Stimulated activated CD4-positive, alpha-beta T cell treated with anti-CD3 and anti-CD28 coated beads, Interleukin-1b, Interleukin-23, amount 100 ng/mL, for 24 hours (primary cell): ENCODE results near the gene PGAP3.
"Not testable (repeated sequence)": the region's sequence is repeated elsewhere in the genome, so short reads cannot be mapped to it uniquely, and the experiment has no call there.

ENCODE experiments used
- DNase-seq, 4 experiments: peaks; one replicate each; pipeline ENCODE4 v3.0.0-alpha.2; 2020; ENCODE audit warnings: low read depth in 4 of 4, low spot score in 1 of 4

Gene PGAP3

GRCh38 chr17:39715375-39716072 is 27.7 kb upstream of the PGAP3 start:
- no peak for DNase-seq

- no peak for DNase-seq
Observed at GRCh38 chr17:39714234-39714633, 26.4 kb upstream of the PGAP3 start.

GRCh38 chr17:39711851-39712250 is 24.0 kb upstream of the PGAP3 start:
- no peak for DNase-seq

GRCh38 chr17:39711071-39711470 is 23.2 kb upstream of the PGAP3 start:
- DNase-seq, result not testable (repeated sequence)

GRCh38 chr17:39709998-39710964 is 22.4 kb upstream of the PGAP3 start:
- no peak for DNase-seq

- DNase-seq, result no peak
Observed at GRCh38 chr17:39709319-39709997, 21.6 kb upstream of the PGAP3 start.

- no peak for DNase-seq
Observed at GRCh38 chr17:39706921-39707337, 19.1 kb upstream of the PGAP3 start.

DNA sequence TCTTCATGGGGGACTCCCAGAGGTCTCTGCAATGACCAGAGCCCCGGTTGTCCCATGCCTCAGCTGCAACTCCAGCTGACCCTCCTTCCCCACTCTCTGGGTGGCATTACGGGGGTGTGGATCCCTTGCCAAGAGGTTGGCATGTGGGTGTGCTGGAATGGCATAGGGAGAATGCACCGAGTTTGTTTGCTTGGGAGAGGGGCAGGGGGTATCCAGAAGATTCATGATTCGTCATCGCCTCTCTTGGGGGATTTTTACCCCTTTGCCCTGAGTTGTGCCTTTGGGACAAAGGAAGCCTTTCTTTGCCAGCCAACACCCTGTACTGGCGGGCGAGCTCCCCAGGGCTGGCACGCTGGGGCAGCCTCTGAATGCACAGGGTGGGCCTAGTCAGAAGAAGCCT is 18.5 kb upstream of the PGAP3 start:
- DNase-seq, result no peak

DNA sequence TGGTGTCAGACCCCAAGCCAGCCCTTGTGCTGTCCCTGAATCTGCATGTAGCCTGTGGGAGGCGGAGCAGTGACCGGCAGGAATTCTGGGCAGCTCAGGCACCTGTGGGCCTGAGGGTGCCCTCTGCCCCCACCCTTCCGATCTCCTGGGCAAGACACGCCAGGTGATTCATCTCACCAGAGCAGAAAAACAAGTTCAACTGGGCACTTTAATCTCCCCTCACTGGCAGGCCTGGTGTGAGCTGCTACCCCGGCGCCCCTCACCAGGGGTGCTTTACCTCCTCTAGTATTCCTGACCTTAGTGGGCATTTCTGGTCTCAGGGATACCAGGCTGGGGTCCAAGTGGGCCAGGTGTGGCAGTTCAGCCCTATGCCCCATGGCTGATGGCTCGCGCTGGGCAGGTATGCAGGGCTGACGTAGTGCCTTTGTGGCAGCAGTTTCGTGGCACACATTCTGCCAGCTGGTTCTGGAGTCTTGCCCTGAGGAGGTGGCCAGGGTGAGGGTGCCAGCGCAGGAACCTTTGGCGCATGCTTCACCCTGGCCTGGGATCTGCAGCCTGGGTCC is 18.0 kb upstream of the PGAP3 start:
- DNase-seq, result no peak

DNA sequence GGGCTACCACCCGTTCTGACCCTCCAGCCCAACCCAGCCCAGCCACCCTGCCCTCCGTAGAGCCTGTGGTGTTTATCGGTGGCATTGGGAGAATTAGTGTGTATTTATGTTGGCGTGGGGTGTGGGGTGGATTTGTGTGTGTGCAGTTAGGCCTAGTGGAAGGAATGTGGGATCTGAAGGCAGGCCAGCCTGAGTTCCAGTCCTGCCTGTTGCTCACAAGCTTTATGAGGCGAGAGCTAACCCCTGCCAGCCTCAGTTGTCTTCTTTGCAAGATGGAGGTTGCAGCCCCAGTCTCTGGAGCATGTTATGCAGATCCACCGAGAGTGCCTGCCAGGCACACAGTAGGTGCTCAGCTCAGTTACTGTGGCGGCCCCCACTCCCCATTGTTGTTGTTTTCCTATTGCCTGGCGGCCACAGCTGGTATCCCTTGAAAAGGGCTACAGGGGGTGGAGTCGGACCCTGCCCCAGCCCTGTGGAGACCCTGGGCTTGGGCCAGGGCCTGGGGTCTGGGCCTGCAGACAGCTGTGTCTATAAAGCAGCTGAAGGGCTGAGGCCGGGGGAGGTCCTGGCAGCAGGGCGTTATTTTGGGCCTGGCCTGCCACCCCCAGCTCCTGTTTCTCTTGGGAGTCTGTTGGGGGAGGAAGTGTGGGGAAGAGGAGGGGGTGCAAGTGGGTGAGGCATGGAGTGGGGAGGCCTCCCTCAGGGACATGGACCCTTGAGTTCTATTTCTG is 17.1 kb upstream of the PGAP3 start:
- DNase-seq, result no peak

GRCh38 chr17:39703913-39704312 is 16.1 kb upstream of the PGAP3 start:
- DNase-seq, result no peak

DNA sequence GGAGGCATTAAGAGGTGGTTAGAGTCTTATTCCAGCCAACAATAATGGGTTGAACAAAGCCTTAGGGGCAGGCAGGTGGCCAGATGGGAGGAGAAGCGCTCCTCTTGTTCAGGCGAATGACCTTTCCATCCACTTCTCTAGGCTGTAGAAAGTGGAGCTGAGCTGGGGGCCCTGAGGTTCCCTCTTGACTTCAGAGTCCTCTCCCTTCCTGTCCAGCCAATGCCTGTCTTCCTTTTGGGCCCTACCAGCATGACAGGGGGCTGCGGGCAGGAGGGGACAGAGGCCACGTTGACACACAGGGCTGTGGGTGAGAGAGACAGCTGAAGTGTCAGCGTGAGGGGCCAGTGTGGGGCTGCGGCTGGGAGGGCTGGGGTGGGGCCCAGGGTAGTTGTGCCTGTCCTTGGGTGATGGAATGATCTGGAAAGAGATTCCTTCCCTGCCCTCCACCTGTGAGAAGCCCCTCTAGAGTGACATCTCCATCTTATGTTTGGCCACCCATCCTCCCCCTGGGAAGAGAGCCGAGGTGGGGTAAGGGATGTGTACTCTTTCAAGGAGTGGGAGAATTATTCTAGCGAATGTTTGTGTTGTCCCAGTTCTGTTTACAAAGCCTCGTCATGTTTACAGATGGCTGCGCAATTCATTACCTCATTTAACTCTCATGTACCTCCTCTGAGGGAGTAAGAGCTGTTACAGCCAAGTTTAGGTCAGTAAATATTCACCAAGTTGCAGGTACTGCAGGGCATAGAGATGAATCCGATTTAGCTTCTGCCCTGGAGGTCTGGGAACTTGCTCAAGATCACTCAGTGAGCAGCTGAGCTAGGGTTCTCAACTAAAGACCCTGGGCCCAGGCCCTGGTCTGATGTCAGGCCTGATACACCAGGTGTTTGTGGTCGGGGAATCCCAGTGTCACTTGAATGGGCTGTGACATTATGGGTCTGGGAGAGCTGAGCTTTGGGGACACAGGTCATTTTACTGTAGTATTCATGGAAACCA is 15.3 kb upstream of the PGAP3 start:
- DNase-seq, result no peak

DNA sequence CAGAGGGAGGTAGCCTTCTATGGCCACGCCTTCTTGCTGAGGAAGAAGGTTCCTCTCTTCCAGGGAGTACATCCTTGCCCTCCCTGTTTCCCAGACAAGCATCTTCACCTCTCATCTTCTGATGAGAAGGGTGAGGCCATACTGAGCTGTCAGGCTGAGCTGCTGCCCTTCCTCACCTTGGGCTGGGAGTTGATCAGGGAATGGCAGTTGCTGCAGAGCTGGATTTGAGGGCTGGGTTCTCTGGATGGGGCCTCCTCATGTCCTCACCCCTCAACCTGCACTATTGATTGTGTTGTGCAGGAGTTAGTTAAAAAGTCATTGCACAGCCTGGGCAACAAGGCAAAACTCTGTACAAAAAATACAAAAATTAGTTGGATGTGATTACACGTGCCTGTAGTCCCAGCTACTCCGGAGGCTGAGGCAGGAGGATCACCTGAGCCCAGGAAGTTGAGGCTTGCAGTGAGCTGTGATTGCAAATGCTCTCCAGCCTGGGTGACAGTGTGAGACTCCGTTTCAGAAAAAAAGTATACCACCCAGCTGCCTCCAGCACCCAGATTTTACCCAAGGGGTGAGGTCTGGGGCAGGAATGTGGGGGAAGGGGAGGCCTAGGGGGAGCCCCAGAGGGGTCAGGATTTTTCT is 14.0 kb upstream of the PGAP3 start:
- DNase-seq, result no peak

- no peak for DNase-seq
Observed at GRCh38 chr17:39701012-39701783, 13.3 kb upstream of the PGAP3 start.

DNA sequence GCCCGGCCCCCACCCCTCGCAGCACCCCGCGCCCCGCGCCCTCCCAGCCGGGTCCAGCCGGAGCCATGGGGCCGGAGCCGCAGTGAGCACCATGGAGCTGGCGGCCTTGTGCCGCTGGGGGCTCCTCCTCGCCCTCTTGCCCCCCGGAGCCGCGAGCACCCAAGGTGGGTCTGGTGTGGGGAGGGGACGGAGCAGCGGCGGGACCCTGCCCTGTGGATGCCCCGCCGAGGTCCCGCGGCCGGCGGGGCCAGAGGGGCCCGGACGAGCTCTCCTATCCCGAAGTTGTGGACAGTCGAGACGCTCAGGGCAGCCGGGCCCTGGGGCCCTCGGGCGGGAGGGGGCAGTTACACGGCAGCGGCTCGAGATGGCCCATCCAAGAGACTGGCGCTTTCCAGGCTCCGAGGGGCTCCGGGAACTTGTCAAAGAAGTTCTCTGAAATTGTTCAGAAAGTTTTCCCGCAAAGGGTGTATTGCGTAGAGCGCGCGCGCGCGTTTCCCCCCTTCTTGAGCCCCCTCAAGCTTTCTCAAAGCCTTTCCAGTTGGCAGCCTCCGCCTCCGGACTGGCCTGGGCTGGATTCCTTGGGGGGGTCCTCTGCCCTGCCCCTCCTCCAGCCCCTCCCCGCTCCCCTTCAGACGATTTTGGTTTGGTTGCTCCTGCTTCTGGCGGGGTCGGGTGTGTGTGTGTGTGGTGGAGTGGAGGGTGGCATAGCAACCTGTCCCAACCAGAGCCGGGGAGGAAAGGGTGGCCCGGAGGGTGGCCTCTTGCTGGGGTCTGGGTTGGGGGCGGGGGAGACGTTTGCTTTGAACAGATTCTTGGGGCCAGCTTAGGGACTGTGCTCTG is 12.5 kb upstream of the PGAP3 start:
- DNase-seq, result no peak

GRCh38 chr17:39699818-39700147 is 11.9 kb upstream of the PGAP3 start, which contains the start of gene ERBB2:
Gene ERBB2 (plus strand): TSS chr17:39700064. CDS start chr17:39700239, 175 bp downstream.
- DNase-seq, result no peak

DNA sequence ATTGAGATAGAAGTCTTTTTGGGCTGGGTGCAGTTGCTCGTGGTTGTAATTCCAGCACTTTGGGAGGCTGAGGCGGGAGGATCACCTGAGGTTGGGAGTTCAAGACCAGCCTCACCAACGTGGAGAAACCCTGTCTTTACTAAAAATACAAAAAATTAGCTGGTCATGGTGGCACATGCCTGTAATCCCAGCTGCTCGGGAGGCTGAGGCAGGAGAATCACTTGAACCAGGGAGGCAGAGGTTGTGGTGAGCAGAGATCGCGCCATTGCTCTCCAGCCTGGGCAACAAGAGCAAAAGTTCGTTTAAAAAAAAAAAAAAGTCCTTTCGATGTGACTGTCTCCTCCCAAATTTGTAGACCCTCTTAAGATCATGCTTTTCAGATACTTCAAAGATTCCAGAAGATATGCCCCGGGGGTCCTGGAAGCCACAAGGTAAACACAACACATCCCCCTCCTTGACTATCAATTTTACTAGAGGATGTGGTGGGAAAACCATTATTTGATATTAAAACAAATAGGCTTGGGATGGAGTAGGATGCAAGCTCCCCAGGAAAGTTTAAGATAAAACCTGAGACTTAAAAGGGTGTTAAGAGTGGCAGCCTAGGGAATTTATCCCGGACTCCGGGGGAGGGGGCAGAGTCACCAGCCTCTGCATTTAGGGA is 11.4 kb upstream of the PGAP3 start:
- not testable (repeated sequence) for DNase-seq
